GM12878 (cell line): ENCODE measurements around the gene PIGX. TPM values are rescaled to one million over a fixed set of nuclear protein-coding genes. Genes with fewer than 3 reads are reported as not detected.

Source experiments
- CEBPB ChIP-seq, 2 experiments: fragments of 150-350 bp in 1 of 2; IDR thresholded peaks; 2 replicates each; pipeline ENCODE4 v1.6.1; 2012 to 2014; ENCODE audit warnings: low read depth in 2 of 2, low read length in 2 of 2, borderline replicate concordance in 1 of 2, inconsistent platforms in 1 of 2
- E2F4 ChIP-seq: IDR thresholded peaks from 2 replicates; pipeline ENCODE4 v1.6.1; 2012; ENCODE audit warnings: low read depth, low read length, improper control_type of control experiment
- IKZF2 ChIP-seq, 2 experiments: fragments of 450-650 bp; IDR thresholded peaks; 2 replicates each; pipeline ENCODE4 v1.6.1; 2017; ENCODE audit warnings: mild to moderate bottlenecking in 2 of 2, moderate library complexity in 2 of 2
- JUNB ChIP-seq: IDR thresholded peaks from 2 replicates; pipeline ENCODE4 v1.6.1; 2016; ENCODE audit warnings: antibody characterized with exemption, mild to moderate bottlenecking
- KAT2A ChIP-seq: conservative IDR thresholded peaks from 2 replicates; pipeline ENCODE4 v1.6.1; 2011; ENCODE audit warnings: low read depth, low read length; ENCODE audit not compliant: control insufficient read depth
- POLR2A ChIP-seq: IDR thresholded peaks from 2 replicates; pipeline ENCODE4 v1.6.1; 2011; ENCODE audit warnings: low read depth, mild to moderate bottlenecking, low read length
- ZBTB40 ChIP-seq: fragments of 450-650 bp; IDR thresholded peaks from 2 replicates; pipeline ENCODE4 v1.6.1; 2016; ENCODE audit warnings: mild to moderate bottlenecking, moderate library complexity, borderline replicate concordance
- ZNF622 ChIP-seq: fragments of 450-650 bp; IDR thresholded peaks from 2 replicates; pipeline ENCODE4 v1.6.1; 2017; ENCODE audit warnings: mild to moderate bottlenecking, inconsistent platforms
- polyA plus RNA-seq, 11 experiments: library from polyadenylated mRNA; depleted of rRNA in 4 of 11; unstranded in 6 of 11; stranded (reverse) in 5 of 11; fragments of >200 nt; fragmentation: Nextera tagmentation in 4 of 11; fragmentation: Illumina TruSeq in 1 of 11; extraction: Ambion mirVana in 4 of 11; extraction: Trizol in 1 of 11; gene quantifications; 1 replicate in 1 of 11; 2 replicates in 10 of 11; pipeline versions ENCODE4 v1.2.1 to v1.2.3, GENCODE V29; 2011 to 2016; ENCODE audit warnings: inconsistent platforms in 2 of 11, missing spikeins in 2 of 11, low read depth in 1 of 11
- total RNA-seq, 4 experiments: library from RNA; depleted of rRNA in 3 of 4; stranded (reverse); fragments of >200 nt in 3 of 4; fragmentation: Illumina TruSeq in 1 of 4; extraction: Trizol in 1 of 4; gene quantifications; 2 replicates each; pipeline versions ENCODE4 v1.2.1 to v1.2.3, GENCODE V29; 2013 to 2021

The PIGX gene
- total and polyA plus RNA-seq, 10 of the 15 experiments (the other 5 are each of a cell fraction or from before 2014, with no cell fraction given) = 3.8 to 40.0 (median 22.3) TPM

DNA sequence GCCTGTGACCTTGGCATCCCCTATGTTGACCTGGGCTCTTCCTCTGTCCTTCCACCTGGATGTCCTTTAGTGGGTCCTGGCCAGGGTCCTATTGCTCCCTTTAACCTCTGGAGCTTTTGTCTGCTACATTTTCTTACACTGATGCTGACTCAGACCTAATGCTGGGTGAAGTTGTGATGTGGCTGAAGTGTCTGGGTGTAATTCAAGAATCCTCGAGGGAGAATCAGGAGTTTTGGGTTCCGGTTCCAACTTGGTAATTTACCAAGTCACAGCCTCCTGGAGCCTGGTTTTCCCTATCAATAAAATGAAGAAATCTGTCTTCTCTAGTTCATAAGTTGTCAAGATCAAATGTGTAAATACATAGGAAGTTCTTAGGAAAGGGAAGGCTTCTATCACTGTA lies 25.7 kb upstream of the PIGX start (continued):
- no peak for TF ChIP-seq E2F4
- TF ChIP-seq ZBTB40 = no peak
- TF ChIP-seq POLR2A = no peak
- TF ChIP-seq KAT2A = no peak
- TF ChIP-seq JUNB = no peak
- no peak for TF ChIP-seq ZNF622
- TF ChIP-seq CEBPB (IDR thresholded peaks at IDR 0.05; ENCODE audit: borderline replicate concordance in 1 of 2, low read depth in 2 of 2, low read length in 2 of 2) = no peak
- no peak for TF ChIP-seq IKZF2 (IDR thresholded peaks at IDR 0.05)
